SU-DHL-6 (cell line): ENCODE data around the gene TECPR2.

Experiments used
- H2AFZ ChIP-seq: fragments of 200-600 bp; sonication (generic); 2 replicates; pipeline ENCODE4 v1.6.1; 2014; ENCODE audit warnings: low read depth, mild to moderate bottlenecking, moderate library complexity, mixed read lengths, antibody characterized with exemption, low read length; ENCODE audit not compliant: severe bottlenecking
- H3F3A ChIP-seq: fragments of 200-600 bp; shearing (Covaris generic); 2 replicates; pipeline ENCODE4 v1.6.0; 2016; ENCODE audit warnings: antibody characterized with exemption, mild to moderate bottlenecking; ENCODE audit not compliant: insufficient read depth
- H3K27ac ChIP-seq: fragments of 200-600 bp; sonication (generic); 2 replicates; pipeline ENCODE4 v1.5.1; 2016; ENCODE audit warnings: low read depth, mild to moderate bottlenecking, low read length, moderate library complexity, mixed read lengths
- H3K27me3 ChIP-seq: fragments of 200-600 bp; sonication (generic), shearing (Covaris generic); 2 replicates; pipeline ENCODE4 v1.6.0; 2014; ENCODE audit warnings: mild to moderate bottlenecking, low read length
- H3K36me3 ChIP-seq: fragments of 200-600 bp; sonication (generic); 2 replicates; pipeline ENCODE4 v1.6.1; 2014; ENCODE audit warnings: mild to moderate bottlenecking, low read length, mixed read lengths
- H3K4me2 ChIP-seq: fragments of 300-600, 200-600 bp; shearing (Covaris generic), sonication (generic); 2 replicates; pipeline ENCODE4 v1.6.0; 2014; ENCODE audit warnings: low read length, low read depth, mild to moderate bottlenecking; ENCODE audit not compliant: poor library complexity, severe bottlenecking
- H3K4me3 ChIP-seq: fragments of 200-600 bp; sonication (generic); 2 replicates; pipeline ENCODE4 v1.5.1; 2014; ENCODE audit warnings: antibody characterized with exemption, low read length, mild to moderate bottlenecking, mixed read lengths; ENCODE audit not compliant: insufficient read depth, poor library complexity, severe bottlenecking
- H3K79me2 ChIP-seq: fragments of 200-600 bp; sonication (generic); 2 replicates; pipeline ENCODE4 v1.6.1; 2014; ENCODE audit warnings: mild to moderate bottlenecking, low read length, moderate library complexity; ENCODE audit not compliant: insufficient read depth
- H3K9ac ChIP-seq: fragments of 200-600 bp; sonication (generic); 2 replicates; pipeline ENCODE4 v1.7.0; 2014; ENCODE audit warnings: mild to moderate bottlenecking, low read length
- H3K9me2 ChIP-seq: fragments of 200-600 bp; sonication (generic); replicated peaks from 2 replicates; pipeline ENCODE4 v1.6.1; 2014; ENCODE audit warnings: low read length; ENCODE audit not compliant: insufficient read depth
- H3K9me3 ChIP-seq: fragments of 200-600 bp; sonication (generic); 2 replicates; pipeline ENCODE4 v1.6.1; 2014; ENCODE audit warnings: low read length, mixed read lengths; ENCODE audit not compliant: insufficient read depth
- H4K20me1 ChIP-seq: fragments of 200-600 bp; sonication (generic); 2 replicates; pipeline ENCODE4 v1.6.1; 2014; ENCODE audit warnings: low read depth, mild to moderate bottlenecking, antibody characterized with exemption, low read length, moderate library complexity, mixed read lengths
- EZH2phosphoT487 ChIP-seq: fragments of 200-600 bp; sonication (generic), shearing (Covaris generic); conservative IDR thresholded peaks from 2 replicates; pipeline ENCODE4 v1.6.1; 2018; ENCODE audit warnings: mild to moderate bottlenecking, antibody characterized with exemption, low read length, moderate library complexity, mixed read lengths
- TF ChIP-seq, protein P1 (sequence below): fragments of 200-600 bp; sonication (generic); IDR thresholded peaks from one replicate; pipeline ENCODE4 v1.5.1; 2017; ENCODE audit warnings: antibody characterized with exemption, mild to moderate bottlenecking, low read length, moderate library complexity; ENCODE audit not compliant: insufficient read depth, poor library complexity, severe bottlenecking

The TECPR2 gene

DNA sequence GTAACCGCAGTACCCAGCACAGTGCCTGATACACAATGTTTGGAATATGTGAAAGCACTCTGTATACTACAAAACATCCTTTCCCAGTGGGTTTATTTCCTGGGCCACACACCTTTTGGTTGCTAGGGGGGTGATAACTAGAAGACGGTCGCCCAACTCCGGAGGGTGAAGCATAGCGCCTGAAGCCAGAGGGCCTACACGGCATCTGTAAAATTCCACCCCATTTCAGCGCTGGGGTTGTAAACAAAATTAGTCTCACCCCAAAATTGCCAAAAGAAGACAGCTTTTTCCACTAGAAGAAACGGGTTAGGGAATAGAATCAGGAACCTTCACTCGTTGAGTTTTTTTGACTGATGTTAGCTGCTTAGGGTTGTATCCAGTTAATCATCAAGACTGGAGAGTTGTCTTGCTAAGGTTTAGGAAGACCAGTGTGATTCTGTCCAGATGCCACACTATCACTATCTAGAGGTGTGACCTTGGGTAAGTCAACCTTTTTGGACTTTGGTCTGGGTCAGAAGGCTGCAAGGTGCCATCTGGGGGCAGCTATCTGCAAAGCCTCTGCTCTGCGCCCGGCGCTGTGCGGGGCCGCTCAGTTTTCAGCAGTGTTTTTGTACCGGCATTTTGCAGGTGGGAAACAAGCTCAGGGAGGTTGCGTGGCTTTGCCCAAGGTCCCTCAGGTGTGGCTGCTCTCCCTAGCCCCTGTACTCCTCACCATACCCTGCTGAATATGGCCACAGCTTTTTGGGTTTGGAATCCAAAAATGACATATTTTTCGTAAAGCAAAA, 41.9 kb upstream of the TECPR2 start:
- Histone ChIP-seq H3K9ac (peak overlapping the region; percentile 67), H4K20me1 (no peaks in the 10 kb centered on the region), H3K4me2 (peak overlapping the region; percentile 91), H3K9me3 (no peaks in the 10 kb centered on the region), H3F3A (peaks cover 8% of the 10 kb centered on the region), H3K4me3 (no peak overlapping the region), H3K79me2 (no peaks in the 10 kb centered on the region), H3K9me2 (no peaks in the 10 kb centered on the region), H3K27ac (no peak overlapping the region; the same call in 1 of the 2 replicates), H3K27me3 (no peaks in the 10 kb centered on the region), H3K36me3 (no peaks in the 10 kb centered on the region), H2AFZ (no peak overlapping the region)
- TF ChIP-seq EZH2phosphoT487: no peak
- TF ChIP-seq, protein P1, sequence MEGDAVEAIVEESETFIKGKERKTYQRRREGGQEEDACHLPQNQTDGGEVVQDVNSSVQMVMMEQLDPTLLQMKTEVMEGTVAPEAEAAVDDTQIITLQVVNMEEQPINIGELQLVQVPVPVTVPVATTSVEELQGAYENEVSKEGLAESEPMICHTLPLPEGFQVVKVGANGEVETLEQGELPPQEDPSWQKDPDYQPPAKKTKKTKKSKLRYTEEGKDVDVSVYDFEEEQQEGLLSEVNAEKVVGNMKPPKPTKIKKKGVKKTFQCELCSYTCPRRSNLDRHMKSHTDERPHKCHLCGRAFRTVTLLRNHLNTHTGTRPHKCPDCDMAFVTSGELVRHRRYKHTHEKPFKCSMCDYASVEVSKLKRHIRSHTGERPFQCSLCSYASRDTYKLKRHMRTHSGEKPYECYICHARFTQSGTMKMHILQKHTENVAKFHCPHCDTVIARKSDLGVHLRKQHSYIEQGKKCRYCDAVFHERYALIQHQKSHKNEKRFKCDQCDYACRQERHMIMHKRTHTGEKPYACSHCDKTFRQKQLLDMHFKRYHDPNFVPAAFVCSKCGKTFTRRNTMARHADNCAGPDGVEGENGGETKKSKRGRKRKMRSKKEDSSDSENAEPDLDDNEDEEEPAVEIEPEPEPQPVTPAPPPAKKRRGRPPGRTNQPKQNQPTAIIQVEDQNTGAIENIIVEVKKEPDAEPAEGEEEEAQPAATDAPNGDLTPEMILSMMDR: no peak

DNA sequence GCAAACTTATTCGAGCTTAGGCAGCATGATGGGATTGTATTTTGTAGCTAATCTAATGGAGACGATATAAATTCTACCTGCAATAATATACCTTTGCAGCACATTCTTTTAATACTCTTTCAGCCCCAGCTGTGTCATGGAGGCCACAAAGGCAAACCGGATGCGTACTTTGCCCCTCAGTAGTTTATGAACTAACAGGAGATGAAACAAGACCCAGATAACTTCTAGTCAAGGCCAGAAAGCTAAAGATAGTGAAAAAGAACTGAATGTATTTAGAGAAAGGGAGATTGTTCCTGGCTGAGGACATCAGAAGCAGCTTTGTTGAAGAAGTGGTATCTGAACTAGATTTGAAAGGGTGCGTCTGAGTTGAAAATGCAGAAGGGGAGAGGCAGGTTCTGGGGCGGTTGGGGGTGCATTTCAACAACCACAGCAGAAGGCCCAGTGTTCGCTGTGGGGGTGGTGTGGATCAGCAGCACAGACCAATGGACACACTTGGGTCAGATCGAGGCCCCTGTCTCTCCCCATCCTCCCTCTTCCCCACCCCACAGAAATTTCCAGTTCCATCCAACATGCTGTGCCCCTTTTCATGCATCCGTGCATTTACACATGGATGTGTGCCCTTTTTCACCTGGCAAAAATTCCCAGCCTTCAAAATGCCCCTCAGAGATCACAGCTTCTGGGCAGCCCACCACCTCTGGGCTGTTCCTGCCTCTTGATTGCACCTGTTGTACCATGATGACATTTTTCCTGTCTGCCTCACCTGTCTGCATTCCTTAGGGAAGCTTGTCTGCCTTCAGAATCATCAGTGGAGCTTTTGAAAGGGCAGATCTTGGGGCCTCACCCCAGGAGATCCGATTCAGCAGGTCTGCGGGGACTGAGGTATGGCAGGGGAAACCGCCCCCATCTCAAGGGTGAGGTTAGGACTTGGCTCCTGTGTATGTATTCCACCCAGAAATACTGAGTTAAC, 41.0 kb upstream of the TECPR2 start:
- Histone ChIP-seq H3K9ac (no peak overlapping the region), H3K9me3 (no peaks in the 10 kb centered on the region), H4K20me1 (no peaks in the 10 kb centered on the region), H3K9me2 (no peaks in the 10 kb centered on the region), H3K79me2 (no peaks in the 10 kb centered on the region), H2AFZ (no peak overlapping the region), H3K27ac (no peak overlapping the region), H3F3A (peaks cover 8% of the 10 kb centered on the region), H3K27me3 (no peaks in the 10 kb centered on the region), H3K36me3 (no peaks in the 10 kb centered on the region), H3K4me2 (no peak overlapping the region), H3K4me3 (no peak overlapping the region)
- TF ChIP-seq, protein P1: no peak
- no peak for TF ChIP-seq EZH2phosphoT487

DNA sequence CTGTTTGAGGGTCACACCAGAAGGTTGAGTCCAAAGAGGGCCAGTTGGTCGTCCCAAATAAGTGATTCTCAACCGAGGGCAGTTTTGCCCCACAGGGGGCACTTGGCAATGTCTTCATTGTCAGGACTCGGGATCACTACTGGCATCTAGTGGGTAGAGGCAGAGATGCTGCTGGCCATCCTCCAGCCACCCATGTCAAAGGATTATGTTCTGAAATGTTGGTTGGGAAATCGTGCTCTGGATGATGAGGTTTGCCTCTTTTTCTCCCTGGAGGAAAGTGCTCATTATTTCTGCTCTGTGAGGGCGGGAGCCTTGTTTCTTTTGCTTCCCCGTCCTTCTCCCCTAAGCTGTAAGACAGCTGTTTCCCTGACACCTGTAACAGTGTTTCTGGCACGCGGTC, 39.6 kb upstream of the TECPR2 start:
- no peaks in the 10 kb centered on the region for H3K36me3 ChIP-seq
- no peak overlapping the region for H3K9ac ChIP-seq
- no peaks in the 10 kb centered on the region for H4K20me1 ChIP-seq
- no peaks in the 10 kb centered on the region for H3K79me2 ChIP-seq
- no peak overlapping the region for H3K4me2 ChIP-seq
- H3K27me3 ChIP-seq: no peaks in the 10 kb centered on the region
- no peak overlapping the region for H3K4me3 ChIP-seq
- TF ChIP-seq, protein P1: peak; percentile 31
- TF ChIP-seq EZH2phosphoT487: no peak
- H3K9me3 ChIP-seq: no peaks in the 10 kb centered on the region
- H3K27ac ChIP-seq: no peak overlapping the region
- no peak overlapping the region for H2AFZ ChIP-seq
- peaks cover under 1% of the 10 kb centered on the region; the same call in 1 of the 2 replicates for H3F3A ChIP-seq
- H3K9me2 ChIP-seq: no peaks in the 10 kb centered on the region
